ENCODE results near the gene RBM22. TPM values are rescaled to one million over a fixed set of nuclear protein-coding genes. Genes with fewer than 3 reads are reported as not detected.

RBM22 gene
- total and polyA plus RNA-seq, 2 of the 4 experiments (the other 2 are of a cell fraction), result 26.2 to 34.2 TPM

- no peak overlapping the region for H2BK5ac ChIP-seq (ENCODE audit: low read depth, low read length, poor library complexity, severe bottlenecking)
- POLR2A ChIA-PET (ENCODE audit: unreplicated experiment), result no interaction called here
- no peak overlapping the region for H3K4me2 ChIP-seq (ENCODE audit: low read depth, low read length)
- H2BK20ac ChIP-seq (ENCODE audit: low read depth, low read length), result no peak overlapping the region
- H3K4ac ChIP-seq (ENCODE audit: low read depth, low read length), result no peak overlapping the region
- no peak overlapping the region for H3K14ac ChIP-seq (replicated peaks; ENCODE audit: low read depth, low read length)
- no peak overlapping the region for H3K56ac ChIP-seq (ENCODE audit: extremely low read depth, insufficient read depth, low read length)
- ATAC-seq (ENCODE audit: low read depth) (peak; percentile 86), DNase-seq (peak; percentile 41)
- H4K5ac ChIP-seq (ENCODE audit: low read depth, low read length), result no peak overlapping the region
- H2AK5ac ChIP-seq (ENCODE audit: low read depth, low read length), result no peak overlapping the region
- no peak overlapping the region for H3K27ac ChIP-seq (ENCODE audit: insufficient read depth, low read length)
- H3K79me1 ChIP-seq (ENCODE audit: low read depth in 1 of 2, low read length in 2 of 2), result peaks cover 13 to 19% of the 10 kb centered on the region in 2 experiments
- no peak overlapping the region for H2AK9ac ChIP-seq (replicated peaks; ENCODE audit: low read depth, low read length, poor library complexity)
- H3K36me3 ChIP-seq (ENCODE audit: control insufficient read depth, insufficient read depth, low read length), result peaks cover 38% of the 10 kb centered on the region
- H3K9me3 ChIP-seq (ENCODE audit: control insufficient read depth, insufficient read depth, low read length), result peaks cover 4% of the 10 kb centered on the region; the same call in 1 of the 2 replicates
- H2BK120ac ChIP-seq (ENCODE audit: low read depth, low read length), result no peak overlapping the region
- no peak overlapping the region for H3K23ac ChIP-seq (ENCODE audit: low read depth, low read length)
- no peak overlapping the region for H2BK15ac ChIP-seq (ENCODE audit: low read depth, low read length)
- H3K9ac ChIP-seq (ENCODE audit: low read depth, low read length), result no peak overlapping the region
- H4K8ac ChIP-seq (ENCODE audit: low read depth in 2 of 2, low read length in 2 of 2), result no peak overlapping the region
- WGBS, 2 experiments (ENCODE audit: extremely low coverage in 2 of 2, insufficient read length in 1 of 2), result no CpG with 5 or more reads among the region's 4 CpGs
- no peak overlapping the region for H3K18ac ChIP-seq (ENCODE audit: low read depth, low read length)
- H3K9me1 ChIP-seq (ENCODE audit: insufficient read depth, low read length), result no peaks in the 10 kb centered on the region
- TF ChIP-seq MXI1 (IDR thresholded peaks at IDR 0.05; ENCODE audit: borderline replicate concordance, low read depth, low read length) (peak; percentile 62; the same call in 1 of the 2 replicates), BHLHE40 (IDR thresholded peaks at IDR 0.05; ENCODE audit: low read depth, low read length) (no peak)
- H3K4me3 ChIP-seq (ENCODE audit: insufficient read depth, low read depth, low read length), result no peak overlapping the region
- intact Hi-C loops (cut with micrococcal nuclease), result loop anchor here (5.0 kb wide), 1 partner anchor 117 kb away; the partner anchor contains the start of gene IRGM
- H3K4me1 ChIP-seq (ENCODE audit: control insufficient read depth, insufficient read depth, low read length), result no peaks in the 10 kb centered on the region
- no TSS peak for BruUV-seq (replicated peaks)
- no peak overlapping the region for H2AFZ ChIP-seq (replicated peaks; ENCODE audit: low read length, poor library complexity)
- in situ Hi-C loops (cut with MboI; ENCODE audit: low sequenced_read_pairs), result no loop called here
- H3K27me3 ChIP-seq (ENCODE audit: control insufficient read depth, insufficient read depth, low read length), result no peaks in the 10 kb centered on the region
- CTCF ChIA-PET, result interaction anchor here (0.9 kb wide), 1 partner anchor 10 kb away, joined by 4 read pairs; no protein-coding TSS in a partner anchor
- peaks cover 8% of the 10 kb centered on the region for H4K20me1 ChIP-seq (ENCODE audit: insufficient read depth, low read length)
- dilution Hi-C loops (cut with HindIII; ENCODE audit: low sequenced_read_pairs, unreplicated experiment), result no loop called here
- H4K91ac ChIP-seq (ENCODE audit: insufficient read depth, low read depth, low read length), result no peak overlapping the region
Observed at GRCh38 chr5:150729859-150730258, 29.0 kb upstream of the RBM22 start.

Data from IMR-90 (cell line).